ENCODE data around the gene ACTC1.

Gene ACTC1

DNA sequence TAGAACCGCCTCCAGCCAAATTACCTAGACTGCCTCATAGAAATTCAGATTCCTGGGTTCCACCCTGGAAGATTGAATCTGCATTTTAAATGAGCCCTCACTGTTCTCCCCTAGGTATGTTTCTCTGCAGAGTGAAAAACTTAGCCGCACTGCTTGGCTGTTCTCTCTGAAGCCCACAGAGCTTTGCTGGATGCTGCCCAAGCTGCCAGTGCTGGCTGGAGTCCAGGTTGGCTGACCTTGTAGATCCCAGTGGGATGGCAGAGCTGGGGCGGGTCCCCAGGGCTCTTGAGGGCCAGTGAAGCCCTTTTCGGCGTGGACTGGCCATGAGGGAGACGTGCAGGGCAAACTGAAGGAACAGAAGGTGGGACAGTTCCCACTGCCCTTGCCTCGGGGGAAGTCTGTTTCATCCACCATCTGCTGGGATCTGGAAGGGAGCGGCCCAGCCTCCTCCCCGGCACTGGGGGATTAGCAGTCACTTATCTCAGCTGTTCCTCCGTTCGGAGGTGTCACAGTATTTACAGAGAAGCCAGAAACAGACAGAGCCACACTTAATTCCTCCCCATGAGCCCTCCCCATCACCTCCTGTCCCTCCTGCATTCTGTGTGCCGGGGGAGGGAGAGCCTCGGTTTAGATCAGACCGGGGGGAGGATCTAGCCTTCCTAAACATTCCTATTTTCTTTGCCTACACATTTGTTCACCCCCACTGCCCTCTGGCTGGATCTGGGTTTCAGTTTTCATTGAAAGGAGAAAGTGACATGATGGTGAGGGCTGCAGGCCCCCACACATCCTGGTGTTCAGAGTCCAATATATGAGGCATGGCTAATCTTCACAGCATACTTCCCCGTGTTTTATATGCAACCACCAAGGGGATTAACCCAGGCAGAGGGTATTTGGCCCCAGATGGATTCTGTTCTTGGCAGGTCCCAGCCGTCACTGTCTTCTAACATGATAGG, 4.1 kb upstream of the ACTC1 start:
- DNase-seq (ENCODE audit: low spot score) = no peak

DNA sequence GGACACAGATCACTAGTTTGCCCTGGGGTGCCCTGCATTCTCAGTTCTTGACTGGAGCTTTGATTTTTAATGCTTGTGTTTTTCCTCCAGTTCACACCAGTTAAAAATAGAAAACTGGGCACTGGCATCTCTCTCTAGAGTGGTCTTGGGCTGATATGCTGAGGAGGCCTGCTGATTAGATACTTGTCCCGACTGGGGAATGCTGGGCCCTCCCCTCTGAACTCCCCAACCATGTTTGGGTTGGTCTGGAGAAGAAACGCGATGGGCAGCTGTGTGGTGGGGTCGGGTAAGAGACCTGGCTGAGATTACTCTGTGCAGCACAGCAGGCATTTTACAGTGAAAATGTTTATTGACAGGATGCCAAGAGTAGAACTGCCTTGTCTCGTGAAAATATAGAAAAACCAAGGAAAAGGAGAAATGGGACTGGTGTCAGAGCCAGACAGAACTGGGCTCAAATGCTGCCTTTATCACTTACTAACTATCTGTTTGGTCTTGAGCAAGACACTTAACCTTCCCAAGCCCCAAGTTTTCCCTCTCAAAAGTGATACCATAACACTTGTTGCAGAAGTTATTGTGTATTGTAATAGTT, 1.6 kb upstream of the ACTC1 start:
- no peak for DNase-seq (ENCODE audit: low spot score)

DNA sequence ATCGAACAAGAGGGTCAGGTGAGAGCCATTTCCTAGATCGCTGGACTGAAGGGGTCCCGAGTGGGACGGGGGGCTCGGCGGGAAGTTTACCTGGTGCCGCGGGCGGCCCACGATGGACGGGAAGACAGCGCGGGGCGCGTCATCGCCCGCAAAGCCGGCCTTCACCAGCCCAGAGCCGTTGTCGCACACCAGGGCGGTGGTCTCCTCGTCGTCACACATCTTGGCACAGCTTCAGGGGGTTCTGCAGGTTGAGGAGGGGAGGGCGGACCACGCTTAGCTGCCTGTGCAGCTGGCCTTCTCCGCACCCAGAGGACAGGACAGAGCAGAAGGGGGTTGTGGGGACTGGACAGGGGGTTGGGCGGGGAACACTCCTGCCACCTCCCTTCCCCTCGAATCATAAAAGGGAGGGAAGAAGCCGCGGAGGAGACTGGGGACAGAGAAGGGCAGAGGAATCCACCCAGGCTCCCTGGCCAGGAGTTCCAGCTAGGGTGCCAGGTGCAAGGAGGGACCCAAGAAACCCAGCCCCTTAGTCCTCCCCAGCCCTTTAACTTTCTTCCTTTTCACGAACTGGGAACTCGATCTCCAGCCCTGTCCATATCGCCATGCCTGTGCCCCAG, 651 bp downstream of the ACTC1 start:
- DNase-seq (ENCODE audit: low spot score) = no peak

DNA sequence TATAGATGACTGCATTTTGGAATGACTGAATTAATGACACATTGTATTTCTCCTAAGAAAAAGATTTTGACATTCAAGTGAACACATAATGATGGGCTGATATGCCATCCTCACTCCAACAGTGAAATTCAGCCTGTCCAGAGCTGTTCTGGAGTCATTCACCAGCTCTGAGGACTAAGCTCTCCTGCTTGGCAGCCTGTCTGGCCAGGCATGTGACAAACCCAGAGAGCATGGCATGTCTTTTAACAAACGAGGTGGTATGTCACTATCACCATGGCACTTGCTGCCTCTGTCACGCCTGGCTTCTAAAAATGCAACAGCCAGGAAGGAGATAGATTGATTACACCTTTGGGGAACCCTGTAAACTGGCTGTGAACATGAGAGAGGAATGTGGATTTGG, 1.4 kb downstream of the ACTC1 start:
- DNase-seq (ENCODE audit: low spot score) = no peak

DNA sequence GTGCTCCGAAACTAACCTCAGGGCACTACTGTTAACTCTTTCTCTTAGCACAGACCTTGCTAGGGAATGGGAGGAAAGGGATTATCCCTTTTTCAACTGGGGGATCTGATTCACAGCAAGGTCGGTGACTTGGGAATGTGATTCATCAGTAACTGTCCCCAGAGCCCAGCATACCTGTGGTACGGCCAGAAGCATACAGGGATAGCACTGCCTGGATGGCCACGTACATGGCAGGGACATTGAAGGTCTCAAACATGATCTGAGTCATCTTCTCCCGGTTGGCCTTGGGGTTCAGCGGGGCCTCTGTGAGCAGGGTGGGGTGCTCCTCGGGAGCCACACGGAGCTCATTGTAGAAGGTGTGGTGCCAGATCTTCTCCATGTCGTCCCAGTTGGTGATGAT, 2.3 kb downstream of the ACTC1 start:
- no peak for DNase-seq (ENCODE audit: low spot score)

DNA sequence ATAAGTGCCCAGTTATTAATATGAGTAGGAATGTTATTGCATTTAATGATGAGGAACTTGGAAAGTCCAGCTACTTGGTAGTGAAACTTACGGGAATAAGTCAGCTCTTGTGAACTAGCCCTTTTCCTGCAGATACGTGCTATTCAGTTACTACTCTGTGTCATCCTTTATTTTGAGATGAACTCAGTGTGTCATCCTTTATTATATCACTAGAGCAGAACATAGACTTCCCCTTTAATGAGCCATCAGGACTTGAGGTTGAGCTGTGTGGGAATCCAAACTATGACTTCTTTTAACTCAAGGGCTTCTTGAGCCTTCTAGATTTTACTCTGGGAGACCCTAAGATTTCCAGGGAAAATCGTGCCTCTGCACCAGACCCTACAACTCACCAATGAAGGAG, 3.6 kb downstream of the ACTC1 start:
- no peak for DNase-seq (ENCODE audit: low spot score)

DNA sequence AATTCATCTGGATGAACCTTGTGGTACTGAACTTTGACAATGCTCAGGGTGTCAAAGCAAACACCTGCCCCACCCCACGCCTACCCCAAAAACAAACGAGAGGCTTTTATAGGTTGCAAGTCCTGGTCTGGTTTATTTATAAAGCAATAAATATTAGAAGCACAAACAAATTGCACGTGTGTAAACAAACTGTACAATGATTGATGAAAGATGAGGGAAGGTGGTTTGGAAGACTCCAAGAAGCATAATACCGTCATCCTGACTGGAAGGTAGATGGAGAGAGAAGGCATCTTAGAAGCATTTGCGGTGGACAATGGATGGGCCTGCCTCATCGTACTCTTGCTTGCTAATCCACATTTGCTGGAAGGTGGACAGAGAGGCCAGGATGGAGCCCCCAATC, 5.2 kb downstream of the ACTC1 start:
- DNase-seq (ENCODE audit: low spot score) = no peak

DNA sequence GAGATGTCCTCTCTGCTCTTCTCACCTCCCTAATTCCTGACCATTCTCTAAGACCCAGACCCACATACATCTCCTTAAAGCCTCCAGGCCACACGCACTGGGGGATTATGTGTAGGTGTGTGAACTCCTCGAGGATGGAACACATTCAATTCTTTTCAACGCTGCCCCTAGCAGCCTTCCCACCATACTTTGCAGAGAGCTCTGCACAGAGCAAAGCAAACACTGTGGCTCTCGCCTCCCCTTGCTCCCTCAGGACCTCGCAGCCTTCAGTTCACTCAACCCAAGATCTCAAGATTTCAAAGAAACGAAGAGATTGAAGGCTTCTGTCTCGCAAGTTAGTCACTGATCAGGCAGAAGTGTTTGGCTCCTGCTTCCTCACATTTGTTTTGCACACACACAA, 6.0 kb downstream of the ACTC1 start:
- no peak for DNase-seq (ENCODE audit: low spot score)

DNA sequence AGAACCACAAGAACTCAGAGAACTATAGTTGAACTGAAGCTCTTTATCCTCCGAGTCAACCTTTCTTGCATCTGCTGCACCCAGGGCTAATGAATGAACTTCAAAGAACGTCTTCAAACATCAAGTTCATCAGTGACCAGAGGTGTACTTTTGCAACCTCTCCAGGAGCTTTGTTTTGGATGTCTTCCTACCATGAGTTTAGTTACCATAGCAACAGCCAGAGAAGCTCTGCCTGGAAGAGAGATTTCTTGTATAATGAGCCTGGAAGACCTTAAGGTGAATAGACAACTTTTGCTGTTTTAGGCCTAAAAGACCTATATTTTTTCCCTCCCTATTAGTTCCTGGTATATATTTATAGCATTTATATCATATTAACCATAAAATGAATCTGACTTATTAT, 9.1 kb downstream of the ACTC1 start:
- no peak for DNase-seq (ENCODE audit: low spot score)

DNA sequence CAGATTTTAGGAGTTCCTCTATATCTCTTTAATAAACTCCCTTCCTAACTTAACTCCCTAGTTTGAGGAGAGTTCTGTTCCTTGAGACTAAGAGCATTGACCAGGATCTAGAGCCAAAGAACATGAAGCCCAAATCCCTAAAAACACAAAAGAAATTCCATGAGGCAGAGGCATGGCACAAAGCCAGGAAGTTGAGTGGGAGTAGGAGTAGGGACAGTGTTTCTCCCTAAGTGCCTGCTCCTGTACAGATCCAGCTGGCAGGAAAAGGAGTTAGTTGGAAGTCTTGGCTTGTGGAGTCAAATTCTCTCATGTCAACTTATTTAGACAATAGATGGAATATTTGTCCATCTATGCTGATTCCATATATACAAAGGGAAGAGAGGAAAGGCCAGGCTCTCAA, 11.4 kb downstream of the ACTC1 start:
- DNase-seq (ENCODE audit: low spot score) = no peak

DNA sequence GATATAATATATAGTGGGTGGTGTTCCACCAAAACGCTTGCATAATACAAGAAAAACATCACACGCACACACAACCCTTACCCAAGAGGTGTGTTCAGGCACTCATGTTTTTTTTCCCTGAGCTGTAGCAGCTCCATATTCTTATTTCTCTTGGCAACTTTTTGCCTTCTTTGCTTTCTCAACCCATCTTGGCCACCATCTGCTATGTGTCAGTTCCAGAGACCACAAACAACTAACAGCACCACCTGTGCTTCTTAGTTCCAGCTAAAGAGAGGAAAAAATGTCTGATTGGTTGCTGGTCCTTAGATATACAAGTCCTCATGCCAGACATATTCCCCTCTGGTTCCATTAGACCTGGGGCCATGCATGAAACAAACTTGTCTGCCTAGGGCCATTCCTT, 11.9 kb downstream of the ACTC1 start:
- DNase-seq (ENCODE audit: low spot score) = no peak

DNA sequence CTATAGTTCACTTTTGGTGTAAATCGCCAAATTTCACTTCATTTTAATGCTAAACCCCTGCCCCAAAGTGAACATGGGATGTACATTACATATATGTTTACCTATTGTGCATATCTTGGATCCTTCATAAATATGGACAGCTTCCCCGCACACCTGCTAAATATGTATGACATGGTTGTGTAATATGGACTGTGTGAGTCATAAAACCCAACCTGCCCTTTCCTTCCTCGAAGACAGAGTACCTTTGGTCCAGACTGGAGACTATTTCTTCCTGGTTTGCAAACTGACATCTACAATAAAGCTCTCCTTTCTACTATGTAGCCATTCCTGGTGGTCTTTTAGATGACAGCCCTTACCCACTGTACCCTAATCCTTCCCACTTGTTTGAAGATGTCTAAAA, 12.4 kb downstream of the ACTC1 start:
- no peak for DNase-seq (ENCODE audit: low spot score)

DNA sequence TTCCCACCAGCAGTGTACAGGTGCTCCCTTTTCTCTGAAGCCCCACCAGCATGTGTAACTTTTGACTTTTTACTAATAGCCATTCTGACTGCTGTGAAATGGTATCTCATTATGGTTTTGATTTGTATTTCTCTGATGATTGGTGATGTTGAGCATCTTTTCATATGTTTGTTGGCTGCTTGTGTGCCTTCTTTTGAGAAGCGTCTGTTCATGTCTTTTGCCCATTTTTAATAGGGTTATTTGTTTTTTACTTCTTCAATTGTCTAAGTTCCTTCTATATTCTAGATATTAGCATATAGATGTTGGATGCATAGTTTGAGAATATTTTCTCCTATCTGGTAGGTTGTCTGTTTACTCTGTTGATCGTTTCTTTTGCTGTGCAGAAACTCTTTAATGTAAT, 14.6 kb downstream of the ACTC1 start:
- no peak for DNase-seq (ENCODE audit: low spot score)

DNA sequence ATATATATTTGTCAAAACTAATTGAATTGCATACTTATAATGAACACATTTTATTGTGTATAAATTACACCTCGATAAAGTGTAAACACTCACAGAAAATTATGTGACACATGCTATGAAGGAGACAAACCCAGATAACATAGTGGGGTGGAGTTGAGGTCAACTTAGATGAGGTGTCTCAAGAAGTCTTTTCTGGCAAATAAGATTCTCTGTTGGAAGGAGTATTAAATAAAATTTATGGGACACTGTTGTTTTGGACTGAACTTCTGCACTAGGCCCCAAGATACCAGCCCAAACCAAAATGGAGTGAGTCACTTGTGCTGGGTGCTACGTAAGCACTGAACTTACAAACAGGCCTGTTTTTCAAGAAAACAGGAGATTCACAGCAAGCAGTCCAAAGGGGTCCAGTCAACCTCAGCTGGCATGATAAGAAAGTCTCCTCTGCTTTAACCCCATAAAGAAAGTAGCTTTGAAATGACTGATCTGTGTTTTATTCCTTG, 18.7 kb downstream of the ACTC1 start:
- no peak for DNase-seq (ENCODE audit: low spot score)

DNA sequence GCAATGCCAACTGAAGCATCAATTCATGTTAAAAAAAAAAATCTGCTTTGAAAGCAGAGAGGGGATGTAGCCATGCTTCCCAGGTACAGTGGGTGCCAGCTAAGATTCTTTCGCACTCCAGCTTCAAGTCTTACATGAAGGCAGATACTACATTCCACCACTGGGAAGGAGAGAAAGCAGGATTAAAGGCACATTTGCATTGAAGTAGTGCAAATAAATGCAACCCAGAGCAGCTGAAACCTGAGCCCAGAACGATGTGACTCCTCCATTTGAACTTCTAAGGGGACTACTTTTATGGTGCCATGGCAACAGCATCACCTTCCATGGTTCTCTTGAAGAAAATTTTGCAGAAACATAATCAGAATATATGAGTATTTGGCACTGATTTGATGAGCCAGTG, 21.4 kb downstream of the ACTC1 start:
- DNase-seq (ENCODE audit: low spot score) = no peak

DNA sequence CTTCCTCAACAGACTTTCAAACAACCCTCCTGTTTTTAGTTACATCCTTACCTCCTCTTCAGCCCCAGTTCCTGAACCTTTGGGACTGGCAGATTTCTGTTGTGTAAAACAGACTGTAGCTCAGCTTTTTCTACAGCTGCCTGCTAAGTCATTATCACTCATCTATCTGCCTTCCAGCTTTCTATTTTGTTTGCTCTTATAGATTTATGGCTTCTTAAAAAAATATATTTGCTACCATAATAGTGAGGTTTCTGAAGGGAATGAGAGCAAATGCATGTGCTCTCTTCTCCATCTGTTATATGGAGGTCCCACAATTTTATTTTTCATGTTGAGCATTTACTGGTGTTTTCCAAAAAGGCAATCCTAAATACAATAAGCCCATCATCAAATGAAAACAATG, 22.3 kb downstream of the ACTC1 start:
- no peak for DNase-seq (ENCODE audit: low spot score)

DNA sequence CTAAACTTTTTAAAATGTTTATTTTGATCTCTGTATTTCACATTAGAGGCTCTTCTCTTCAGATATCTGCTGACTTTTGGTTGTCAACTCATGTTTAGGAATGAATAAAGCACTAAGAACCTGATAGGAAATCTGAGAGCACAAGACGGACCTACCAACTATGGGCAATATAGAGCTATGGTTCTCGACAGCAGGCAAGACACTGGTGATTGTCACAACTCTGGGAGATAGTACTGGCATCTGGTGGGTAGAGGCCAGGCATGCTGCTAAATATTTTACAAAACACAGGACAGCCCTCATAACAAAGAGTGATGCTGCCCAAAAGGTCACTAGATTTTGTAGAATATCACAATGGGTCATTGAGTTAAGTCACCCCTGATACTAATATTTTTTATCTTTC, 23.0 kb downstream of the ACTC1 start:
- no peak for DNase-seq (ENCODE audit: low spot score)

DNA sequence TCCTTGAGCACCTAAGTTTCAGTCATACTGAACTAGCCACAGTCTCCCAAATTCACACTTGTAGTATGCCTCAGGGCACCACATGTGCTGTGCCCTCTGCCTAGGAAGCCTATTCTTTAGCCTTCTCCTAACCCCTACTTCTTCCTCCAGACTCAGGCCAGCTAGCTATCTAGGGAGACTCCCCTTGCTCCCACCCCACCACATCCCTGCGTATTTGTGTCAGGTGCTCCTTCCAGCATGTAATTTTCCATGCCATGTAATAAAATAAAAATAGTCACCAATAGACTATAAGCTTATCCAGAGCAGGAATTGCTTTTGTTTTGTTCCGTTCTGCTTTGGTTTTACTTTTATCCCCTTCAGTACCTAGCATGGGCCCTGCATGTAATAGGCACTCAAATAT, 25.6 kb downstream of the ACTC1 start:
- no peak for DNase-seq (ENCODE audit: low spot score)

DNA sequence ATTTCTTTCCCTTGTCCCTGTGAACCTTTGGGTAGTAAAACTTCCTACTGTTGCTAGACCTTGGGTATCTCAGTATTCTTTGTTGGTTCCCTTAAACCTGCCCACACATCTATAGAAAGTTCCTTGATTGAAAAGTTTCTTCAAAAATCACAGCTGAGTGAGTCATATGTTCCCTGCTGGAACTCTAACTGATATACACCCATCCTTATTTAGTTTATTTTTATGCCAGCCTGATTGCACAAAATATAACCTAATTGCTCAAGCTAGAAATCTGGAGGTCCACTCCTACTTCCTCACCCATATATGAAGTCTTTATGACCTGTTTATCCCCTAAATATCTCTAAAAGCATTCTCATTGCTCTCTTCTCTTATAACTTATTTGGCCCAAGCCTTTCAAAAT, 26.8 kb downstream of the ACTC1 start:
- no peak for DNase-seq (ENCODE audit: low spot score)

DNA sequence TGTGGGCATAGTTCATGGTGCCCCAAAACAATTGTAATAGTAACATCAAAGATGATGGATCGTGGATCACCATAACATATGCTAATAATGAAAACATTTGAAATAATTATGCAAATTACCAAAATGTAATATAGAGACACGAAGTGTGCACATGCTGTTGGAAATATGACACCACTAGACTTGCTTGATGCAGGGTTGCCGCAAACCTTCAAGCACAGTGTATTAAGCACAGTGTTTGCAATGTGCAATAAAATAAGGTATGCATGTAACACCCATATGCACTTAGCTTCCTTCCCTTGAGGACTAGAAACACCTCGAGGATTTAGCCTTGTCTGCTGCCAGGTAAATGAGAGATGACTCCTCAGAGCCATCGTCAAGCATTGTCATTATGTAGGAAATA, 29.6 kb downstream of the ACTC1 start:
- no peak for DNase-seq (ENCODE audit: low spot score)

DNA sequence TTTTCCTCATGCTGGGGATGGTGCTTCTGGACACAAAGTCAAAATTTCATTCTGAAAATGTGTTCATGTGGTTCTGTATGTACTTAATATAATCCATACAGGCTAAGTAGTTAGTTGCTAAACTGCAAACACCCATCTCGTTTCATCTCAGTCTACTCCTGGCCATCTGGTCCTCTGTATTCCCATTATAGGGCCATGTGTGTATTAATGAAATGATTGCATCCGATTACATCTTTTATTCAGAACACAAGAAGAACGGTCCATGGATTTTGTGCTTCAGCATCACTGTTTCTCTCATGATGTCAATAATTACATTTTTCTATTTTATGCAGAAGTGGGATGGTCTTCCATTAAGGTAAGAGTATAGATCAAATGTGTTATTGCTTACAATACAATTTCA, 34.4 kb downstream of the ACTC1 start:
- DNase-seq (ENCODE audit: low spot score) = no peak

DNA sequence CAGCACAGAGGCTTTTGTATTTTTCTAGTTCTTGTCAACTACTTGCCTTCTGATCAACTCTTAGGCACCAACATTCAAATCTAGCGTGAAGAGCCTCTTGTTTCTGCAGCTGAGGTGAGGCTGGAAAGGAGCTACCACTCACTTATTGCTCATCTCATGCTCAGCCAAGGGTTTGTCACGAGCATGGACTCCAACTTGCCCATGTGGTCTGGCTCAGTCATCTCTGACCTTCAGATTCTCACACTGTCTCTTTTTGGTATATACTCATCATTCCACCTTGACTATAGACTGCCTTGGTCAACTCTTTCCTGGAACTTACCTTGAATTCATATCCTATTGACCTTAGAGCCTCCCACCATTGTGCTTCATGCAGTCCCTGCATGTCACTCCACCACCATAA, 35.4 kb downstream of the ACTC1 start:
- no peak for DNase-seq (ENCODE audit: low spot score)

DNA sequence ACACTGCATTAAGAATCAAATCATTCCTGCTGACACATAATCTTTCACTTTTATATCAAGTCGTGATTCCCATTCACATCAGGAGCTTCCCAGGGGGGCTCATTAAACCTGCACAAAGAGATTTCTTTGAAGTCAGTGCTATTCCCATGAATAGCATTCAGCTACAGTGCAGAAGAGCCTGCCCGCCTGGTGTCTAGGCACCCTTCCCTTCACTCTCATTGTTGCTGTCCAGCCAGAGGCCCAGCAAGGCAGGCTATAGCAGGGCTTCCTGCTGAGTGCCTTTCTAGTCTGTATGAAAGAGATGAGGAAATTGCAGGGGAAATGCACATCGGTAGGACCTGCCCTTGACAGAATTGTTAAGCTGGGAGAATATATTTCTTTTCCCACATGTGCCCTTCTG, 36.0 kb downstream of the ACTC1 start:
- no peak for DNase-seq (ENCODE audit: low spot score)
